Endothelial cell of umbilical vein (primary cell): ENCODE data around the gene NFE2L1. TPM values are rescaled to one million over a fixed set of nuclear protein-coding genes. Genes with fewer than 3 reads are reported as not detected.

Experiments
- BruUV-seq: library from RNA; stranded (reverse); fragments of 400-500 nt; replicated peaks from 2 replicates; lab custom pipeline; 2021; lab: Mats Ljungman, UMichigan
- CTCF ChIA-PET: fragments of 300-600, 350-600 bp; sonication (Branson Sonifier 250); formaldehyde crosslinking; loops from one replicate; lab custom pipeline; 2021; ENCODE audit warnings: antibody characterized with exemption, inconsistent platforms; lab: Charles Lee
- POLR2A ChIA-PET: fragments of 300-600, 350-600 bp; sonication (Branson Sonifier 250); formaldehyde crosslinking; loops from one replicate; lab custom pipeline; 2021; ENCODE audit warnings: antibody characterized with exemption, inconsistent platforms; lab: Charles Lee
- DNase-seq: peaks from one replicate; pipeline ENCODE4 v3.0.0-alpha.2; 2011; ENCODE audit warnings: low read depth, low spot score
- FAIRE-seq: peaks from 2 replicates; lab custom pipeline; 2011; peaks lifted over from hg19 to GRCh38; lab: Jason Lieb, UNC
- H2AFZ ChIP-seq: 2 replicates; pipeline ENCODE4 v1.6.0; 2012; ENCODE audit warnings: low read depth, low read length, control low read depth, inconsistent platforms
- H3K27ac ChIP-seq: 2 replicates; pipeline ENCODE4 v1.5.1; 2011; ENCODE audit warnings: low read depth, mild to moderate bottlenecking, control low read depth, low read length, moderate library complexity; ENCODE audit not compliant: insufficient read depth
- H3K27me3 ChIP-seq, 2 experiments: 2 replicates each; pipeline versions ENCODE4 v1.6.0 to v1.6.1; 2011; ENCODE audit warnings: low read length in 2 of 2, mixed read lengths in 1 of 2; ENCODE audit not compliant: control insufficient read depth in 2 of 2, insufficient read depth in 2 of 2
- H3K36me3 ChIP-seq, 2 experiments: 2 replicates in 1 of 2; 3 replicates in 1 of 2; pipeline ENCODE4 v1.5.1; 2011; ENCODE audit warnings: low read length in 2 of 2, mild to moderate bottlenecking in 1 of 2, moderate library complexity in 1 of 2; ENCODE audit not compliant: control insufficient read depth in 2 of 2, insufficient read depth in 2 of 2; ENCODE audit errors: extremely low read depth in 1 of 2
- H3K4me1 ChIP-seq: 3 replicates; pipeline ENCODE4 v1.5.1; 2011; ENCODE audit warnings: mild to moderate bottlenecking, low read length; ENCODE audit not compliant: control insufficient read depth, insufficient read depth; ENCODE audit errors: extremely low read depth
- H3K4me2 ChIP-seq: 2 replicates; pipeline ENCODE4 v1.6.1; 2011; ENCODE audit warnings: low read length, control low read depth, mixed read lengths; ENCODE audit not compliant: insufficient read depth
- H3K4me3 ChIP-seq, 3 experiments: fragments of 200-600 bp in 1 of 3; sonication (generic), shearing (Covaris generic) in 1 of 3; replicated peaks in 1 of 3; 2 replicates each; pipeline ENCODE4 v1.5.1; 2011 to 2016; ENCODE audit warnings: control low read depth in 3 of 3, low read length in 3 of 3, mild to moderate bottlenecking in 2 of 3, inconsistent platforms in 1 of 3, low read depth in 1 of 3, moderate library complexity in 1 of 3; ENCODE audit not compliant: insufficient read depth in 1 of 3
- H3K79me2 ChIP-seq: 2 replicates; pipeline ENCODE4 v1.6.0; 2012; ENCODE audit warnings: low read length, inconsistent platforms; ENCODE audit not compliant: control insufficient read depth, insufficient read depth
- H3K9ac ChIP-seq: replicated peaks from 2 replicates; pipeline ENCODE3; 2011; ENCODE audit warnings: low read length, control low read depth; ENCODE audit not compliant: insufficient read depth; ENCODE audit errors: extremely low read depth
- H3K9me1 ChIP-seq: replicated peaks from 3 replicates; pipeline ENCODE4 v1.6.0; 2011; ENCODE audit warnings: mild to moderate bottlenecking, low read length; ENCODE audit not compliant: control insufficient read depth, insufficient read depth; ENCODE audit errors: extremely low read depth
- H3K9me3 ChIP-seq: replicated peaks from 2 replicates; pipeline ENCODE4 v1.5.1; 2012; ENCODE audit warnings: low read length, inconsistent platforms; ENCODE audit not compliant: control insufficient read depth, insufficient read depth
- H4K20me1 ChIP-seq: replicated peaks from 2 replicates; pipeline ENCODE3; 2011; ENCODE audit warnings: mild to moderate bottlenecking, low read length; ENCODE audit not compliant: control insufficient read depth, insufficient read depth; ENCODE audit errors: extremely low read depth
- GATA2 ChIP-seq: IDR thresholded peaks from 2 replicates; pipeline ENCODE4 v1.7.0; 2011; ENCODE audit warnings: low read depth, mild to moderate bottlenecking, moderate library complexity, mixed read lengths, low read length; ENCODE audit not compliant: insufficient read length, insufficient read depth
- MAX ChIP-seq: IDR thresholded peaks from 2 replicates; pipeline ENCODE4 v1.6.1; 2011; ENCODE audit not compliant: insufficient read depth, insufficient read length
- POLR2A ChIP-seq: IDR thresholded peaks from 2 replicates; pipeline ENCODE4 v1.6.1; 2012; ENCODE audit warnings: low read depth, mild to moderate bottlenecking, control low read depth, low read length
- POLR2AphosphoS5 ChIP-seq: IDR thresholded peaks from 2 replicates; pipeline ENCODE4 v1.6.1; 2012; ENCODE audit warnings: low read depth, mild to moderate bottlenecking, control low read depth, low read length, moderate library complexity; ENCODE audit not compliant: insufficient read depth
- dilution Hi-C: fragments of 300-500 bp; cut with MboI; formaldehyde crosslinking; loops from one replicate; pipeline ENCODE4 v1.15.0; 2019; ENCODE audit warnings: low sequenced_read_pairs; ENCODE audit not compliant: extremely low pct_ligation_motif_present
- intact Hi-C: fragments of 100-400 bp; cut with micrococcal nuclease; formaldehyde crosslinking; loops from one replicate; pipeline ENCODE4 v1.10.0; 2022
- polyA plus RNA-seq, 4 experiments: library from polyadenylated mRNA; depleted of rRNA in 3 of 4; stranded (reverse) in 3 of 4; unstranded in 1 of 4; fragments of >200 nt; gene quantifications; 2 replicates each; pipeline versions ENCODE4 v1.2.1 to v1.2.3, GENCODE V29; 2011 to 2012; ENCODE audit warnings: missing spikeins in 1 of 4
- total RNA-seq: library from RNA; stranded (reverse); gene quantifications from 2 replicates; pipeline ENCODE4 v1.2.3, GENCODE V29; 2021

NFE2L1 gene
- total and polyA plus RNA-seq, 2 donors (not counting 3 experiments of a cell fraction or from before 2014, with no cell fraction given), result 187 to 236 TPM

GRCh38 chr17:48081858-48082257, 33.7 kb downstream of the NFE2L1 start:
- Histone ChIP-seq H3K4me3 (no peak overlapping the region), H3K9ac (no peak overlapping the region), H4K20me1 (no peaks in the 10 kb centered on the region), H3K9me3 (no peaks in the 10 kb centered on the region), H3K9me1 (no peaks in the 10 kb centered on the region), H3K27ac (no peak overlapping the region), H3K4me1 (no peaks in the 10 kb centered on the region), H3K27me3 (no peaks in the 10 kb centered on the region), H2AFZ (no peak overlapping the region), H3K79me2 (peaks cover 59% of the 10 kb centered on the region), H3K4me2 (no peak overlapping the region), H3K36me3 (no peaks in the 10 kb centered on the region)
- TF ChIP-seq POLR2AphosphoS5, result no peak
- no peak for TF ChIP-seq MAX
- no peak for TF ChIP-seq POLR2A
- no peak for FAIRE-seq
- ChIA-PET CTCF (interaction anchor here (1.0 to 11.5 kb wide), 7 partner anchors 7 to 53 kb away, joined by 3 to 210 read pairs (median 24); partner anchors contain the start of gene NFE2L1), POLR2A (no interaction called here)
- DNase-seq, result no peak
- intact Hi-C loops, result no loop called here
- dilution Hi-C loops, result no loop called here
- BruUV-seq, result no TSS peak

GRCh38 chr17:48084932-48085331, 36.8 kb downstream of the NFE2L1 start:
- no peak for DNase-seq
- no peak for FAIRE-seq
- no peaks in the 10 kb centered on the region for H3K27me3 ChIP-seq
- H3K27ac ChIP-seq, result no peak overlapping the region
- H2AFZ ChIP-seq, result no peak overlapping the region
- no peak for TF ChIP-seq GATA2
- POLR2A ChIA-PET, result no interaction called here
- H3K36me3 ChIP-seq, result no peaks in the 10 kb centered on the region
- H3K4me3 ChIP-seq, result no peak overlapping the region
- H4K20me1 ChIP-seq, result no peaks in the 10 kb centered on the region
- H3K9me3 ChIP-seq, result no peaks in the 10 kb centered on the region
- peaks cover 4% of the 10 kb centered on the region for H3K4me1 ChIP-seq
- no TSS peak for BruUV-seq
- no peak overlapping the region for H3K4me2 ChIP-seq
- H3K9me1 ChIP-seq, result no peaks in the 10 kb centered on the region
- CTCF ChIA-PET, result interaction anchor here (1.2 to 3.4 kb wide), 2 partner anchors 12 to 58 kb away, joined by 3 to 17 read pairs; no protein-coding TSS in a partner anchor
- H3K9ac ChIP-seq, result no peak overlapping the region
- dilution Hi-C loops (no loop called here), intact Hi-C loops (no loop called here)
- H3K79me2 ChIP-seq, result peaks cover 63% of the 10 kb centered on the region
